ENCODE data around the gene CHAC2.
"Not testable (repeated sequence)": the region's sequence is repeated elsewhere in the genome, so short reads cannot be mapped to it uniquely, and the experiment has no call there.

CHAC2 gene

GRCh38 chr2:53767405-53768241 lies at the start of gene CHAC2:
Gene CHAC2, plus strand, starts transcription at chr2:53767804. Its CDS starts 83 bp downstream, at chr2:53767887.
- DNase-seq, result peak; percentile 41 to 80

DNA sequence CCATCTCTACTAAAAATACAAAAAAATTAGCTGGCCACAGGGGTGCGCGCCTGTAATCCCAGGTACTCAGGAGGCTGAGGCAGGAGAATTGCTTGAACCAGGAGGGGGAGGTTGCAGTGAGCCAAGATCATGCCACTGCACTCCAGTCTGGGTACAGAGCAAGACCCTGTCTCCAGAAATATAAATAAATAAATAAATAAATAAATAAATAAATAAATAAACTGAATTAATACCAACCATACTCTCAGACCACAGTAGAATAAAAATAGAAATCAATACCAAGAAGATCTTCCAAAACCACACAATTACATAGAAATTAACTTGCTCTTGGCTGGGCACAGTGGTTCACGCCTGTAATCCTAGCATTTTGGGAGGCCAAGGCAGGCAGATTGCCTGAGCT lies 46.7 kb upstream of the CHAC2 start:
- DNase-seq, result not testable (repeated sequence)

DNA sequence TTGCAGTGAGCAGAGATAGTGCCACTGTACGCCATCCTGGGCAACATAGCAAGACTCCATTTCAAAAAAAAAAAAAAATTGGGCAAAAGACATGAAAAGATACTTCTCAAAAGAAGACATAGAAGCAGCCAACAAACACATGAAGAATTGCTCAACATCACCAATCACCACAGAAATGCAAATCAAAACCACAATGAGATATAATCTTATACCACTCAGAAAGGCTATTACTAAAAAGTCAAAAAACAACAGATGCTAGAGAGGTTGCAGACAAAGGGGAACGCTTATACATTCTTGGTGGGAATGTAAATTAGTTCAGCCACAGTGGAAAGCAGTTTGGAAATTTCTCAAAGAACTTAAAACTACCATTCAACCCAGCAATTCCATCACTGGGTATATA lies 43.1 kb upstream of the CHAC2 start:
- DNase-seq, result no peak

DNA sequence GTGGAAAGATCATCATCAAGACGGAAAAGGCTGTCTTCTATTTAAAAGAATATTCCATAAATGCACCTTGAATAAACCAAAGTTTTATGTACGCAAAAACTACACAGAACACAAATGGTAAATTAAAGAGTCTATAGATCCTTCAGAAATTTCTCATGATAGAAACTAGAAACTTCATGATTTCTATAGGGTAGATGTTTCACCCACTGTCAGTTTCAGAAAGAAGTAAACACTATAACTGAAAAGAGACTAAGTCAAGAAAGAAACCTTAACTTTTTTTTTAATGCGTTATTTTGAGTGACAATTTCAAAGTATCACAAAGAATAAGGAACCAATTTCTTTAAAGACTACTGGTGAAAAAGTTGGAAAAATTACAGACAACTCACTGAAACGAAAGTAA lies 41.9 kb upstream of the CHAC2 start:
- no peak for DNase-seq

DNA sequence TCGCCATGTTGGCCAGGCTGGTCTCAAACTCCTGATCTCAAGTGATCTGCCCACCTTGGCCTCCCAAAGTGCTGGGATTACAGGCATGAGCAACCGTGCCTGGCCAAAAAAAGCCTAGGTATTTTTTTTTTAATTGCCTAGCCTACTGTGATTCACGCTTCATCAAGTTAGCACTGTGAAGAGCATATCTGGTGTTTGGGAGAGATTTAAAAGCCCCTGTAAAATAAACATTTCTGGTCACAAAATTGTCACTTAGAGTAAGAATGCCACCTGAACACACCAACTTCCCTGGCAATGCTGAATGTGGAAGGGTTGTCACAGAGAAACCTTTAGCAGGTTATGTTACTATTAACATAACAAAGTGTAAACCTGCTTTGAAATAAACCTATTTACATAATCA lies 39.7 kb upstream of the CHAC2 start:
- no peak for DNase-seq

DNA sequence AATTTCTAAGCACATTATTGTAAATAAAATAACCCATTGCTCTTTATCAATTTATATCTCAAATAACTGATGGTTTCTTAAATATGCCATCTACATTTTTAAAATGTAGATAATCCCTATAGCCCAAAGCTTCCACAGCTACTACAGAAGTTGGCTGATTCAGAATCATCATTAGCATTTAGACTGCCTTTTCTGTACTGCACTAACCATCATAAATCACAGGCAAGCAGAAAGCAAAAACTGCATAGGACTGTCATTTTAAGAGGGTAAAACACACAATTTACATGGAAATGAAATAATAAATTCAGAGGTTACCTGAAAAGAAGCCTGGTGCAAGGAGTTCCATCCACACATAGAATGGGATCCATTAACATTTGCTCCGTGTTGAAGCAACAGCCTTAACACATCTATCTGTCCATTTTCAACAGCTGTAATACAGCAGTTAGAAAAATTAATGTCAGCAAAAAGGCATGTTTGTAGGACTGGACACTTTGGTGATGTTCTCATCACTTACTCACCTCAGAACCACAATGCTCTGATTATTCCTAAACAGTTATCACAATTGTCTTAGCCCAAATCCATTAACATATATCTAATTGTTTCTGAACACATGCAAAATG lies 38.4 kb upstream of the CHAC2 start:
- no peak for DNase-seq

GRCh38 chr2:53737091-53737490 lies 30.5 kb upstream of the CHAC2 start:
- DNase-seq, result no peak

DNA sequence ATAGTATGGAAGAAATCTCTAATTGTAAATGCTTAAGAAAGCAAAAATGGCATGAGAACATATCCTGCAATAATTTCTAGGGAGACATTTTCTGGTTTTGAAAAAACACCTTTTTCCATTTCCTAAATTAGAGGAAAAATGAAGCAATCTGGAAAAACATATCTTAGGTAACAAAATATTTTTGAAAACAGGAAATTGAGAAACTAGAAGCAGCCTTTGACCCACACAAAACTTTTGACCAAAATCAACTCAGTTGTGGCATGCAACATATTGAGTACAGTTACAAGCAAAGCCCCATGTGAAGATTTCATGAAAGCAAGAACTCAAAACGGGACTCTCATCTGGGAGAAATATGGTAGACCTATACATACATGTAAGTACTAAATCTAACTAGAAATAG lies 28.6 kb upstream of the CHAC2 start:
- DNase-seq, result no peak

DNA sequence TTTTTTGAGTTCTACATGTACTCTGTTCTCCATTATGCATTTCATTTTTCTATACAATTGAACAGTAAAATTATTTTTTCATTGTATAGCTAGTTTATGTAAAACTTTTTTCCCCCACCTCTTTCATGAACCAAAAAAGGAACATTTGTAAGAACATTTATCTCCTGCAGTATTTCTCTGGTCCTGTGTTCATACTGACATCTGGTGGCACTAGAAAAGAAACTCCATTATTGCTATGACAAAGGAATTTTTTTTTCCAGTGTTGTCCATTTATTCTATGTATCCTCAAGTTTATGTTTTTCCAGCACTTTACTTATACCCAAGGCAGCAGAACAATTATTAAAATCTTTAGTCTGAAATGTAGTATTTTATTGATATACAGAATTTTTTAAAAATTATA lies 27.4 kb upstream of the CHAC2 start:
- peak; percentile 3 to 14 for DNase-seq

- DNase-seq, result no peak
Measured at GRCh38 chr2:53744395-53745065, 23.1 kb upstream of the CHAC2 start.

DNA sequence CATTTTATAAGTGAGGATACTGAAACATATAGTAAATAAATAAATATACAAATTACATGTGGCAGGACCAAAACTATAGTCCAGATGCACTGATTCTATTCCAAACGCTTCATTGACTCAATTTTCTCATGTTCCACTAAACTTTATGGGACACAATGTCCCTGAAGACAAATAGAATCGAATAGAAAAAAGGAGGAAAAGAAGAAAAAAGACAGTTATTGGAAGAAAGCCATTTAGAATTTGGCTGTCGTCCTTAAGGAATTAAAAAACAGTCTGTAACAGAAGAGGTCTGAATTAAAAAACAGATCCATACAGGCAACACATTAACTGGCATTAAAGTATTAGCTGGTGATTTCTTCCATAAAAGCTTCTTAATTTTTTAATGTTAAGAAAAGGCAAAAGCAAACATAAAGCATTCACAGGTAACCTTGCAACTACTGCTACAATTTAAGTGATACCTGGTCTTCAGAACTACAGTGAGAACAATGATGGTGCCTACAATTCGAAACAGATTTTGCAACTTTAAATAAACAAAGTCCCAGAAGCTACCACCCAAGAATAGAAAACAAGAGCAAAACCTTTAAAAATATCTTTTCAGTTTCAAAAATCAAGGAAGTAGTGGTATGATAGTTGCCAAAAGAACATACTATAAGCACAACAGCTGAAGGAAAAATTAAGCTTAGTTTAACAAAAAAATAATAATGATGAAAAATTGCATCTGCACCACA lies 17.4 kb upstream of the CHAC2 start:
- DNase-seq, result no peak

DNA sequence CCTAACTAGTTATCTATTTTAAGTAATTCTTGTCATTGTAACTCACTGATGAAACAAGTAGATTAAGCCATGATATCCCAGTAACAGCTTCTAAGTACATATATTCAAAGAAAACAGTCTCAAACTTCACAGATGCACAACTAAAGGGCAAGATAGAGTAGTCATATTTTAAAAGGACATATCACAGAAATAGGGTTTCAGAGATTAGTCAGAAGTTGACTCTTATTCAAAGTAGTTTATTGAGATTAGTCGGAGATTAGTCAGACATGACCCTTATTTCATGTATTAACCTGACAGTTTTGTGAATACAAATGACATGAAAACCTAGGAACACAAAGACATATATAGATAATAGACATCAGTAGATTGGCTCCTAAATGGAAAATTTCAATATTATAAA lies 15.9 kb upstream of the CHAC2 start:
- DNase-seq, result no peak

- no peak for DNase-seq
Measured at GRCh38 chr2:53752385-53752784, 15.2 kb upstream of the CHAC2 start.

GRCh38 chr2:53753041-53753440 lies 14.6 kb upstream of the CHAC2 start:
- no peak for DNase-seq

DNA sequence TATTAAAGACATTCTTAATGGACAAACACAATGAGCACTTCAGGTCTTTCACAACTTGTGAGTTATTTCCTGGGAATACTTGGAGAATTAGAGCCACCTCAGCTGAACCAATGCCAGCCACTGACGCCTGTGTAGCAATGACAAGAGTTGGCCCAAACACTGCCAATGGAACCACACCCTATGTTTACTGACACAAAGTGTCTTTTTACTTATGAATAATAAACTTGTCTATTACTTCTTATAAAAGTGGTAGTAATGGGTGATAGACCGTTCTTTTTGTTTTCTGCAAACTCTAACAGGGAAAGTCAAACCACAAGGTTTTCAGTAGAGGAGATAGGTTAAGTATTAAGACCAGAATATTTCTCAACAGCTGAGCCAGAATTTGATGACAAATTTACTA lies 12.5 kb upstream of the CHAC2 start:
- DNase-seq, result no peak

GRCh38 chr2:53756644-53757043 lies 11.0 kb upstream of the CHAC2 start:
- no peak for DNase-seq

DNA sequence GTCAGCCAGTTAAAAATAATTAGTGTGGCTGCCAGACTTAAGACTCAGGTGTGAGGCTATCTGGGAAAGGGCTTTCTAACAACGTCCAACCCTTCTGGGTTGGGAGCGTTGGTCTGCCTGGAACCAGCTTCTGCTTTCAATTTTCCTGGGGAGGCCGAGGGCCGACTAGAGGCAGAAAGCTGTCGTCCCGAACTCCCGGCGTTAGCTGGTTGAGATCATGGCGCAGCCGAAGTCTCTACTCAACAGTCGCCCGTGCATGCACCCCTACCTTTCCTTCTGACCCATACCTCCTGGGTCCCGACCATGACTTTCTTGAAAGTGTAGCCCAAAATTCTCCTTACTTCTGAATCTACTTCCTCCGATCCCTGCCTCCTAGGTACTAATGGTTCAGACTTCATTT lies 10.4 kb upstream of the CHAC2 start:
- DNase-seq, result not testable (repeated sequence)

DNA sequence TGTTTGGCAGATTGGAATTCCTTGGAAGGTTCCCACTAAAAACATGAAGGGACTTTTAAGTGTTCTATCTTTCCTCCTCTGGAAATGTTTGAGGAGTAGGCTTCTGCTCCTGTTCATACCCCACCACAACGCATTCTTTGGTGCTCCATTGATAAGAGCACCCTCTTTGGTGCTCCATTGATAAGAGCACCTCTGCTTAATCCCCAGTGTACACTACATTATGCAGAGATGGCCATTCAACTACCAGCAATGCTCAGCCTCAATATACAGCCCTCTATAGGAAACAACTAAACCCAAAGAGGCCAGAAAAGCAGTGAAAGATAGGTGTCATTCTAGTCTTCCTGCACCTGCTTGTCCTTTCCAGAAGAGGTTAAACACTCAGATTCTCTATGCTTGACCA lies 1.8 kb upstream of the CHAC2 start:
- no peak for DNase-seq

- no peak for DNase-seq
Measured at GRCh38 chr2:53768242-53768542, 588 bp downstream of the CHAC2 start.

- no peak for DNase-seq
Measured at GRCh38 chr2:53769318-53769945, 1.8 kb downstream of the CHAC2 start.

DNA sequence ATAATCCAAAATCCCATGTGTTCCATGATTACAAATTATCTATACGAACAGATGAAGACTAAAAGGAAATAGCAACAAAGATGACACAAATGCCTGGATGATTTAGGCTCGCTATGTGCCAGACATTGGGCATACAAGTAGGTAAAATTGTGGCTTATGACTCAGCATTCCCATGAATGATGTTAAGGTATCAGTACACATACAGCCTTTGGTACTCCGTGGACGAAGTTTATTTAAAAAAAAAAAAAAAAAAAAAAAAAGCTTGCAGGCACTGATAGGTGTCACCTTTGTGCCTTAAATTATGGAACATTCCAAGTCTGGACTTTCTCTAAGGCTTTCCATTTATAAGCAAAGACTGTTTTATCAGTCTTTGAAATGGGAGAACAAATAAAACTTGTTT lies 2.7 kb downstream of the CHAC2 start:
- no peak for DNase-seq

DNA sequence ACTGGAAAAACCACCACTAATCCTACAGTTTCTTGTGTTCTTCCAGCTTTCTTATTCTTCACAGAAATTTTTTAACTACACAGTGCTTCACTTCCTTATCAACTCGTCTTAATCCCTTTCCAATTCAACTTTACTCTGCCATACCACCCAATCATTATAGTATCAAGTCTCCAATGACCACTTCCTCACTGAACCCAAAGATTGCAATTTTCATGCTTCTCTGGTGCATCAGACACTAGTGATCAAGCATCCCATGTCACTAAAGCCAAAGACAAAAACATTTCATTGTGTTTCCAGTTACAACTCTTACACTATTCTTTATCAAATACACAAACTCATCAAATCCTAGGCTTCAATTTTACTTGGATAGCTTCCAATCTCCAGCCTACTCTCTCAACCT lies 9.5 kb downstream of the CHAC2 start:
- no peak for DNase-seq

- DNase-seq, result no peak
Measured at GRCh38 chr2:53778536-53779162, 11.0 kb downstream of the CHAC2 start.

Measured in SW 1271 (cell line).